Effector CD8-positive, alpha-beta T cell (primary cell): ENCODE measurements around the gene ANAPC2.
A peak's percentile ranks its signal among the peaks of the same experiment; 100 is the strongest.

Experiments used
- DNase-seq: peaks from one replicate; lab custom pipeline; 2025; lab: John Stamatoyannopoulos, UW

ANAPC2 gene

GRCh38 chr9:137227853-137228505 lies 39.6 kb upstream of the ANAPC2 start:
- no peak for DNase-seq

- peak; percentile 74 for DNase-seq
These were observed 38.9 kb upstream of the ANAPC2 start, which contains the start of gene RNF224 for GRCh38 chr9:137227054-137227852. TSS of gene RNF224 (plus strand) at chr9:137227502. CDS start at chr9:137228336, 834 bp downstream.

GRCh38 chr9:137226338-137227053 lies 38.1 kb upstream of the ANAPC2 start:
- DNase-seq, result no peak

GRCh38 chr9:137225699-137226331 lies 37.5 kb upstream of the ANAPC2 start:
- DNase-seq, result no peak

- DNase-seq, result no peak
These were observed 36.7 kb upstream of the ANAPC2 start, which contains the start of gene CYSRT1 for GRCh38 chr9:137224830-137225694. TSS of gene CYSRT1 (plus strand) at chr9:137225174. CDS start at chr9:137225622, 448 bp downstream.

- DNase-seq, result peak; percentile 99
These were observed 35.0 kb upstream of the ANAPC2 start for GRCh38 chr9:137223078-137223970.

- DNase-seq, result no peak
These were observed 34.1 kb upstream of the ANAPC2 start, which contains the start of gene RNF208 for GRCh38 chr9:137222190-137223077. TSS of gene RNF208 (minus strand) at chr9:137222240. CDS start at chr9:137221212, 1,028 bp downstream.

- no peak for DNase-seq
These were observed 33.2 kb upstream of the ANAPC2 start for GRCh38 chr9:137221506-137222111.

GRCh38 chr9:137221095-137221505 lies 32.7 kb upstream of the ANAPC2 start:
- DNase-seq, result no peak

GRCh38 chr9:137220317-137221094 lies 32.1 kb upstream of the ANAPC2 start:
- no peak for DNase-seq

- no peak for DNase-seq
These were observed 31.5 kb upstream of the ANAPC2 start for GRCh38 chr9:137219757-137220316.

- DNase-seq, result no peak
These were observed 30.5 kb upstream of the ANAPC2 start for GRCh38 chr9:137218754-137219271.

GRCh38 chr9:137218212-137218753 lies 29.9 kb upstream of the ANAPC2 start:
- no peak for DNase-seq

- DNase-seq, result no peak
These were observed 29.2 kb upstream of the ANAPC2 start for GRCh38 chr9:137217276-137218211.

GRCh38 chr9:137216188-137216965 lies 28.0 kb upstream of the ANAPC2 start:
- DNase-seq, result no peak
